H1 (cell line): ENCODE data around the gene CREBBP. TPM values are rescaled to one million over a fixed set of nuclear protein-coding genes. Genes with fewer than 3 reads are reported as not detected.

ENCODE experiments used
- SIX5 ChIP-seq: IDR thresholded peaks from 2 replicates; pipeline ENCODE4 v1.6.1; 2011; ENCODE audit warnings: mild to moderate bottlenecking, low read depth, low read length
- polyA plus RNA-seq, 7 experiments: library from polyadenylated mRNA; depleted of rRNA in 3 of 7; stranded (reverse) in 5 of 7; unstranded in 2 of 7; fragments of >200 nt in 5 of 7; fragments of 200-250 nt in 2 of 7; gene quantifications; 1 replicate in 5 of 7; 2 replicates in 1 of 7; 4 replicates in 1 of 7; pipeline versions ENCODE4 v1.2.1 to v1.2.3, GENCODE V29; 2011 to 2013; ENCODE audit warnings: missing spikeins in 2 of 7, mixed read lengths in 2 of 7
- total RNA-seq: library from RNA; stranded (reverse); fragmentation: NEBNext Ultra II Directional; extraction: Animal tissue kit (Norgen Biotek cat#: 25700); gene quantifications from 2 replicates; pipeline ENCODE4 v1.2.1, GENCODE V29; 2021

The CREBBP gene
- total and polyA plus RNA-seq, 2 of the 8 experiments (the other 6 are each of a cell fraction or from before 2014, with no cell fraction given), result 10.0 to 60.1 TPM

GRCh38 chr16:3854750-3855541 is 25.6 kb downstream of the CREBBP start (continued):
- no peak for TF ChIP-seq SIX5
